NCI-H2081 treated with DMSO at 0.1 percent for 48 hours (cell line): ENCODE measurements around the gene GAPDHS.

Experiments used
- DNase-seq: peaks from one replicate; lab custom pipeline; 2025; lab: John Stamatoyannopoulos, UW

GAPDHS gene

GRCh38 chr19:35539850-35540249 lies 6.6 kb downstream of the GAPDHS start:
- no peak for DNase-seq

DNA sequence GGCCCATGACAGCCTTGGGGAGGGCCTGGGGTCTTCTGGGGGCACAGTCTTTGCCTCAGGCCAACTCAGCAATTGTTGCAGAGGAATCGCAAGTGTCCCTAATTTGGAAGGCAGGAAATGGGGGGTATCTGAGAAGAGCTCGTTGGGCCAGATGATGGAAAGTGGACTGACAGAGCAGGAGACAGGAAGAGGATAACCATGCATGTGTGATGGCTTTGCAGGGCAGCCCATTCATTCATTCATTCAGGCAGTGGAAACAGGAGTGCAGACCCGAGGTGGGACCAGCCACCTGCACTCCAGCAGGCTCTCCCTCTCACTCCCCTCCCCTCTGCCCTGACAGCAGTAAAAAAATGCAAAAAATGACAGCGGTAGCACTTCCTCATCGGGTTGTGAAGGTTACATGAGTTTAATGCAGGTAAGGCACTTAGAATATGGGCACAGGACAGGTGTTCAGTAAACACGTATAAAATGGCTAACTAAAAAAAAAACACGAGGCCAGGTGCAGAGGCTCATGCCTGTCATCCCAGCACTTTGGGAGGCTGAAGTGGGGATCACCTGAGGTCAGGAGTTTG lies 7.2 kb downstream of the GAPDHS start:
- no peak for DNase-seq

DNA sequence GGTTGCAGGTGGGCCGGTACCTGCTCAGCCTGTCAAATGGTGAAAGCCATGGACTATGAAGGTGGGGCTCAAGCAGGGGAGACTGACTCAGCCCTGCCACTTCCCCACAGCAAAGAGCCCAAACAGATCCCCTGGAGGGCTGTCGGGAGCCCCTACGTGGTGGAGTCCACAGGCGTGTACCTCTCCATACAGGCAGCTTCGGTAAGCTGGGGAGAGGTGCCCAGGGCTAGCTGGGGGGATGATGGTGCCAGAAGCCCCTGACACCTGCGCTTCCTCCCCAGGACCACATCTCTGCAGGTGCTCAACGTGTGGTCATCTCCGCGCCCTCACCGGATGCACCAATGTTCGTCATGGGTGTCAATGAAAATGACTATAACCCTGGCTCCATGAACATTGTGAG lies 9.0 kb downstream of the GAPDHS start:
- no peak for DNase-seq

GRCh38 chr19:35543280-35544109 lies 10.2 kb downstream of the GAPDHS start:
- no peak for DNase-seq

DNA sequence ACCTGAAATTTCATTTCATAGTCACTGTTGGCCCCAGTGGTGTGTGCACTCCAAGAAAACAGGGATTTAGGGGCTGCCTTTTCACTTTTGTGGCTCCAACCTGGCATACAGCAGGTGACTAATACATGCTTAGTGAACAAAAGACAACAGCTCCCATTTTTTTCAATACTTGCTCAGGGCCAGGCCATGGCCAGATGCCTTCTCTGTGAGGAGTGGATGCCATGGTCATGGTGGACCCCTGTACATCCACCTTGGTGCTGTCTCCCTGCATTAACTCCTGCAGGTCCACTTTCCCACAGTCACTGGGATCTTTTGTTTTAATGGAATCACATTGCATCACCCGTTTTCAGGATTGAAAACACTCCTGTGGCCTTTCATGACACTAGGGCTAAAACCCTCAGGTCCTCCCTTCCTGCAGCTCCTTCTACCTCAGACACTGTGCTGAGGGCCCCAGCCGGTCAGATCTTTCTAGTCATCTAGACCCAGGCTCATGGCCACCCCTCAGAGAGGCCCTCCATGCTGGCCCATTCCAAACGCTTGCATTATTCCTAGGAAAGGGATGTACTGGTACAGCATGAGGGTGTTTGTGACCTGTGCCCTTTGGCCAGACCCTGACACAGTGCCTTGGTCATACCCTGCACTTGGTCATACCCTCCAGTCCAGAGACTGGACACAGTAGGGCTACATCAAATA lies 11.0 kb downstream of the GAPDHS start:
- no peak for DNase-seq

DNA sequence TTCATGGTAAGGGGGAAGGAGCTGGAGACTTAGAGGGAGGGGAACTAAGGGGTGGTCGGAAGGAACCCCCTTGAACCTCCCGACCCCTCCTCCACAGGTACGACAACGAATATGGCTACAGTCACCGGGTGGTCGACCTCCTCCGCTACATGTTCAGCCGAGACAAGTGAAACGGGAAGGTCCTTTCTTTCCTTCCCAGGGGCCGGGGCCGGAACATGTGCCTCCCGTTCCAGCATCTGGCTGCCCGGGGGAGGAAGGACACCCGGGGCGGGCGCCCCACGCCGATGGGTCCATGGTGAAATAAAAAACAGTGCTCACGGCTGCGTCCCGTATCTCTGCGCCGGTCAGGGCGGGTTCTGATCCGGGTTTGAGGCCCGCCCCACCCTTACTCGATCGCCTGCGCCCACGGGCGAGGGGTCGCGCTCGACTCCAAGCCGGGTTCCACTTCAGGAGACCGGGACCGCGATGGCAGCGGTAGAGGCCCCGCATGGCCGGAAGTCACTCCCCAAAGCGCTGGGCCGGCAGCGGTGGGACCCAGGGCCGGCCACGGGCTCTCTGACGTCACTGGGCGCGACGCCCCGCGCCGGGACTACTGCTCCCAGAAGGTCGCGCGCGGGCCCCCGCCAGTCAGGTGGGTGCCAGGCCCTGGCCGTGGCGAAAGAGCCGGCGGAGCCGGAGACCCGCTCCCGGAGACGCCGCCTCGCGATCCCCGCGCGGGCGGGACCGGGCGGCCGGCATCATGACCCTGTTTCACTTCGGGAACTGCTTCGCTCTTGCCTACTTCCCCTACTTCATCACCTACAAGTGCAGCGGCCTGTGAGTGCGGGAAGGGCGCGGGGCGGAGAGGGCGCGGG lies 12.0 kb downstream of the GAPDHS start, which contains the start of gene TMEM147:
TSS of gene TMEM147 (plus strand) at position 626 of the 854 bp plus-strand sequence. CDS start at position 740, 114 bp downstream.
- DNase-seq = peak; percentile 50

DNA sequence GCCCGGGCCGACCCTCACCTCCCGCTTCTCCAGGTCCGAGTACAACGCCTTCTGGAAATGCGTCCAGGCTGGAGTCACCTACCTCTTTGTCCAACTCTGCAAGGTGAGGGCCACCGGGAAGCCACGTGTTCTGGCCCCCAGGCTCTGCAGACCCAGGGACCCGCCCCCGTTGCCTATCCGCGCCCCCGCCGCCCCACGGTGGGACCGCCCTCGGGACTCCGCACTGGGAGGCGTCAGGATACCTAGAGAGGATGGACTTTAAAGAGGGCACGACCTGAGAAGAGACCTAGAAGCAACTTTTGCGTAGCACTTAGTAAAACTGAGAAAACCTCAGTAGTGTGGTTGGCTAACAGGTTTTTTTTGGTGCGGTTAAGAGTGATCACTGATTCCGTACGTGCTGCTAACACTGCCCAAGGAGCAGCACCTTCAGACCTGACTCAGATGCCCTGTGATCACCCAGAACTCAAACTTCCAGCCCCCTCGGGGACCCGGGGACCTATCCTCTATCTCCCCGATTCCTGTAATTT lies 12.7 kb downstream of the GAPDHS start:
- no peak for DNase-seq

DNA sequence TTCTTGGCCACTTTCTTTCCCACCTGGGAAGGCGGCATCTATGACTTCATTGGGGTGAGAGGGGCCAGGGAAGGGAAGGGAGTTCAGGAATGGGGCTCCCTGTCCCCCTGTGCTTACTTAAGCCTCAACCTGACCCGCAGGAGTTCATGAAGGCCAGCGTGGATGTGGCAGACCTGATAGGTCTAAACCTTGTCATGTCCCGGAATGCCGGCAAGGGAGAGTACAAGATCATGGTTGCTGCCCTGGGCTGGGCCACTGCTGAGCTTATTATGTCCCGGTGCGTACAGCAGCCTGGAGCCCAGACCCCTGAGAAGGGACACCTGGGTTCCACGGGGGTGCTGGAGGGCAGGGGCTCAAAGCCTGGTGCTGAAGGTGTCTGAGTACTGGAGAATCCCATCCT lies 13.3 kb downstream of the GAPDHS start:
- no peak for DNase-seq

GRCh38 chr19:35549174-35549788 lies 16.0 kb downstream of the GAPDHS start:
- DNase-seq = no peak

DNA sequence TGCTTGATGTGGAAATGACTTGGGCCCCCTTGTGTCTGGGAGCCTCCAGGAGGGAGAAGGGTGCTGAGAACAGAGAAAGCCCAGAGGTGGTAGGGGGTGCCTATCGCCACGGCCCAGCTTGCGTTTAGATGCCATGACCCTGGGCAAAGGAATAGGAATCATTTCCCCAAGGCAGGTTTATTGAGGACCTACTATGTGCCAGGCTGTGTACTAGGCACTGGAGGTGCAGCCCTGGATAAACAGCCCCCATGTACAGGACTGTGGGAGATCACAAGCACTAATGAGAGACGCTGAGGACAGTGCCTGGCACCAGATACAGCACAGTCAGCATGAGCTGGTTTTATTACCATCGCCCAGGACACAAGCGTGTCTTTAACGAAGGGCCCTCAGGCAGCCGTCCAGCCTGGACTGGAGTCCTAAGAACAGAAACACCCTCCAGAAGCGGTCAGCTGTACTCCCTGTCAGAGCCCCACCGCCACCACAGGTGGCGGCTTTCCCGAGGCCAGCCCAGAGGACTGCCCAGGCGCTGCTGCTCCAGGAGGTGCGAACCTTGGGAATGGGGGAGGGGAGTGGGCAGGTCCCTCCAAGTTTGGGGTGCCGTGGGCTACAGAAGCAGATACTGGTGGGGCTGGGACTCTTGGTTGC lies 16.7 kb downstream of the GAPDHS start:
- DNase-seq = no peak

GRCh38 chr19:35551091-35551810 lies 18.0 kb downstream of the GAPDHS start:
- no peak for DNase-seq

- DNase-seq = no peak
Measured at GRCh38 chr19:35552534-35553384, 19.5 kb downstream of the GAPDHS start.

- DNase-seq = no peak
Measured at GRCh38 chr19:35553385-35554000, 20.2 kb downstream of the GAPDHS start.

- no peak for DNase-seq
Measured at GRCh38 chr19:35554076-35554475, 20.8 kb downstream of the GAPDHS start.

DNA sequence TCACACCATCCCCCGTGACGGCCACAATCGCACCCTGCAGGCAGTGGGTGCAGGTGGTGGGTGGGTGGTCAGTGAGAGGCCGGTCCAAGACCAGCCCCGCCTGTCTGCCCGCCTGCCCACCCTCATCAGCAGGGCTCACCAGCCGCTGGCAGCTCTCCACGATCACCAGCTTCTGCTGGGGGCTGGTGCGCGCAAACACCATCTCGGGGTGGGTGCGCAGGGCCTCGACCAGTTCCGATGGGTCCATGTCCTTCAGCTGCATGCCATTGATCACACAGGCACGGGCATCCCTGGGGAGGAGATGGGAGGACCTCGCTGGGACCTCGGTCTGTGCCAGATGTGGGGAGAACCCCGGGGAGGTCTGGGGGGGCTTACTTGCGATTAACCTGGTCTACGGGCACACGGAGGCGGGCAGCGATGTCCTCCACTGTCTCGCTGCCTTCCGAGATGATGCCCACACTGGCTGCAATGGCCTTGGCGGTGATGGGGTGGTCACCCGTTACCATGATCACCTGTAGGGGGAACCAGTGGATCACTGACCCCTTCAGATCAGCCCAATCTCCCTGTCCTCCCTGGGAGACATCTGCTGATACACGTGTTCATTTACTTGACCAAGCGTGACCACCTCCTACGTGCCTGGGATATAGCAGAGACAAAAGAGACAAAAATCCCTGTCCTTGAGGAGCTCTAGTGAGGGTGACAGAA lies 22.2 kb downstream of the GAPDHS start:
- DNase-seq = no peak

DNA sequence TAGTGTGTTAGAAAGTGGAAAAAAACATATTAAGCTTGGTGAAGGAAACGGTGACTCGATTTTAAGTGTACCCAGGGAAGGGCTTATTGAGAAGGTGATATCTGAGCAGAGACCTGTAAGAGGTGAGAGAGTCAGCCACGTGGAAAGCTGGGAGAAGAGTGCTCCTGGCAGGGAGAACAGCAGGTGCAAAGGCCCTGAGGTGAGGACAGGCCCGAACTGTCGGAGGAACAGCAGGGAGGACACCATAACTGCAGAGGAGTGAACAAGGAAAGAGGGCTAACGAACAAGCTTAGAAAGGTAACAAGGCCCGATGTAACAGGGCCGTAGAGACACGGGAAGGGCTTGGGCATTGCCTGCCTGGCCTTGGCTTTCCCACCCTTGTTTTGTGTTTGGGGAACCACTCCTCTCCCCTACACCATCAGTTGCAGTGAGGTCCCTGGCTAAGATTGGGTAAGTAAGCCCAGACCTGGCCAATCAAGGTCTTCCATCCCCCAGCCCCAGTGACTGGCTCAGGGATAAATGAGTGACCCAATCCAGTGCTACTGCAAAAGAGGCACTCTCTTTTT lies 22.9 kb downstream of the GAPDHS start:
- no peak for DNase-seq

- no peak for DNase-seq
Measured at GRCh38 chr19:35556846-35557538, 23.7 kb downstream of the GAPDHS start.
